Liver (tissue), 9 donors: ENCODE results near the gene DYRK1A. TPM values are rescaled to one million over a fixed set of nuclear protein-coding genes. Genes with fewer than 3 reads are reported as not detected.

Experiments used
- DNase-seq: peaks from one replicate; pipeline ENCODE4 v3.0.0-alpha.2; 2017; ENCODE audit warnings: low spot score
- H3K27ac ChIP-seq, 2 donors: one replicate each; pipeline ENCODE4 v1.7.0; 2013; ENCODE audit warnings: inconsistent platforms in 2 of 2, low read length in 2 of 2, control low read depth in 1 of 2, low read depth in 1 of 2, mild to moderate bottlenecking in 1 of 2
- H3K27me3 ChIP-seq, 4 donors: one replicate each; pipeline versions ENCODE4 v1.6.1 to v1.7.0; 2013; ENCODE audit warnings: low read length in 3 of 4, inconsistent platforms in 1 of 4, mild to moderate bottlenecking in 1 of 4, moderate library complexity in 1 of 4; ENCODE audit not compliant: control insufficient read depth in 4 of 4, insufficient read depth in 4 of 4
- H3K36me3 ChIP-seq, 4 donors: one replicate each; pipeline versions ENCODE4 v1.6.1 to v1.7.0; 2013; ENCODE audit warnings: low read length in 3 of 4, mild to moderate bottlenecking in 3 of 4, low read depth in 1 of 4, moderate library complexity in 1 of 4; ENCODE audit not compliant: control insufficient read depth in 4 of 4, insufficient read depth in 3 of 4
- H3K4me1 ChIP-seq, 4 donors: one replicate each; pipeline versions ENCODE4 v1.6.1 to v1.7.0; 2013; ENCODE audit warnings: low read length in 3 of 4, mild to moderate bottlenecking in 3 of 4, moderate library complexity in 1 of 4; ENCODE audit not compliant: control insufficient read depth in 4 of 4, insufficient read depth in 4 of 4
- H3K4me3 ChIP-seq, 3 donors: one replicate each; pipeline versions ENCODE4 v1.6.1 to v1.7.0; 2013; ENCODE audit warnings: low read length in 3 of 3, control low read depth in 1 of 3, low read depth in 1 of 3, mild to moderate bottlenecking in 1 of 3
- H3K9ac ChIP-seq, 2 donors: one replicate each; pipeline ENCODE4 v1.7.0; 2013; ENCODE audit warnings: low read length in 2 of 2, mild to moderate bottlenecking in 2 of 2, moderate library complexity in 2 of 2, control low read depth in 1 of 2, low read depth in 1 of 2
- H3K9me3 ChIP-seq, 4 donors: one replicate each; pipeline versions ENCODE4 v1.6.1 to v1.7.0; 2013; ENCODE audit warnings: low read length in 3 of 4; ENCODE audit not compliant: control insufficient read depth in 4 of 4
- CTCF ChIP-seq: fragments of 150-350 bp; IDR thresholded peaks from 2 replicates; pipeline ENCODE4 v1.5.1; 2017; ENCODE audit warnings: improper control_type of control experiment, low read depth, low read length; ENCODE audit not compliant: missing input control
- HNF4A ChIP-seq, 2 donors: conservative IDR thresholded peaks; 2 replicates each; pipeline ENCODE4 v1.6.1; 2016; ENCODE audit warnings: antibody characterized with exemption in 2 of 2, mild to moderate bottlenecking in 2 of 2
- HNF4G ChIP-seq: IDR thresholded peaks from 2 replicates; pipeline ENCODE4 v1.6.1; 2016; ENCODE audit warnings: antibody characterized with exemption
- RXRA ChIP-seq, 2 donors: IDR thresholded peaks; 2 replicates each; pipeline ENCODE4 v1.6.1; 2017 to 2018; ENCODE audit warnings: antibody characterized with exemption in 2 of 2, mild to moderate bottlenecking in 1 of 2
- SP1 ChIP-seq: IDR thresholded peaks from 2 replicates; pipeline ENCODE4 v1.6.1; 2018; ENCODE audit warnings: antibody characterized with exemption, mild to moderate bottlenecking
- ZBTB33 ChIP-seq: IDR thresholded peaks from 2 replicates; pipeline ENCODE4 v1.6.1; 2016; ENCODE audit warnings: antibody characterized with exemption
- WGBS: extraction: QIAGEN DNeasy Blood & Tissue Kit; methylation state at CpG from one replicate; pipeline ENCODE4 v1.1.7; 2013; 5-methylcytosine and 5-hydroxymethylcytosine counted together
- polyA plus RNA-seq, 2 donors: library from polyadenylated mRNA; stranded (reverse) in 1 of 2; unstranded in 1 of 2; fragments of 200-250 nt in 1 of 2; fragments of >200 nt in 1 of 2; fragmentation: Nextera tagmentation in 1 of 2; extraction: Ambion mirVana in 1 of 2; gene quantifications; one replicate each; pipeline versions ENCODE4 v1.2.1 to v1.2.3, GENCODE V29; 2013 to 2015
- total RNA-seq, 2 donors: library from RNA; depleted of rRNA; stranded (reverse); fragments of >200 nt; gene quantifications; one replicate each; pipeline ENCODE4 v1.2.3, GENCODE V29; 2014
- TF ChIP-seq, protein P1 (sequence below): IDR thresholded peaks from 2 replicates; pipeline ENCODE4 v1.6.1; 2016; ENCODE audit warnings: antibody characterized with exemption
- TF ChIP-seq, protein P2 (sequence below): IDR thresholded peaks from 2 replicates; pipeline ENCODE4 v1.6.1; 2016; ENCODE audit warnings: antibody characterized with exemption, mild to moderate bottlenecking
- donor health status: healthy.
- donor health status: healthy.
- donor health status: healthy.
- donor health status: healthy.
- donor health status: healthy.

DYRK1A gene
- total and polyA plus RNA-seq, 4 donors, result 5.1 to 58.3 (median 22.9) TPM

DNA sequence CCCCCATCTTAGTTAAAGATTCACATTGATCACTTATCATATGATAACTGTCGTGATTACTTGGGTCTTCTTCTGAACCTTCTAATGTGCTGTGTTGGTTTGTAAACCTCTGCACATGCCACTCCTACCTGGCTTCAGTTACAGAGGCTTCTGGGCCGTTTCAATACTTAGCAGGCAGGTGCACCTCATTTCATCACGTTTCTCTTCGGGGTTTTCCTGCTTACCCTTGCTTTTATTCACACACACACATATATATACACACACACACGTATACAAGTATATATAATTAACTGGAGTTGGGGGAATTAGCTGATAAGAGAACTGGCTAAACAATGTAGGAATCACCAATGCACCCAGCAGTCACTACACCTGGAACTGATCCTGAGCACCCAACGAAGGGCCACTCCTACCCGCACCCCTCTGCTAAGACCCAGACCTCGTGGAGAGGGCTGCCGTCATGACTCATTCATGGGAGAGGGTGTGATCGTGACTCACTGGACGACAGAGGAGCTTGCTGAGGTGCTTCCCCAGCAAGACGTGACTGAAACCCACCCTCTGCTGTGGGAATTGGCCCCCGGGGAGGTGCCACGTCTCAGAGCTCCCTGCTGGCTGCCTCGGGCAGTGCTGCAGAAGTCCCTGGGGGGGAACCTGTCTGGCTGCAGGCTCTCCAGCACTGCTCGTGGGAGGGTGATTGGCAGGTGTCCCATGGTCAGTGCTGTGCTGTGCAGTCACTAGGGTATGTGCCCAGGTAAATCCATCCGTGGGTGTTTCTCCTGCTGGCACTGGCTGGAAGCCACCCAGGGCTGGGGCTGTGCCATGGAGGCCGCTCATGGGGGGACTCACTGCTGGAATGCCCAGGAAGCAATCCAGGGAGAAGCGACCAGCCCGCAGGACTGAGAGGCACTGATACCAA, 166.6 kb downstream of the DYRK1A start:
- H3K36me3 ChIP-seq, result no peaks in the 10 kb centered on the region
- peaks cover 0 to 5% (median 1%) of the 10 kb centered on the region in 4 donors for H3K27me3 ChIP-seq
- no peak for TF ChIP-seq SP1
- 59% methylated on average over 20 of the region's 20 CpGs for WGBS
- H3K9ac ChIP-seq, result no peak overlapping the region
- no peaks in the 10 kb centered on the region for H3K4me1 ChIP-seq
- H3K9me3 ChIP-seq, result peaks cover 0 to 2% (median 0%) of the 10 kb centered on the region in 4 donors
- no peak overlapping the region for H3K4me3 ChIP-seq
- no peak for DNase-seq
- no peak overlapping the region for H3K27ac ChIP-seq

GRCh38 chr21:37534431-37534830, 167.9 kb downstream of the DYRK1A start:
- no peak for TF ChIP-seq HNF4A (conservative IDR thresholded peaks at IDR 0.05)
- TF ChIP-seq, protein P1, sequence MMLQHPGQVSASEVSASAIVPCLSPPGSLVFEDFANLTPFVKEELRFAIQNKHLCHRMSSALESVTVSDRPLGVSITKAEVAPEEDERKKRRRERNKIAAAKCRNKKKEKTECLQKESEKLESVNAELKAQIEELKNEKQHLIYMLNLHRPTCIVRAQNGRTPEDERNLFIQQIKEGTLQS, result no peak
- TF ChIP-seq SP1, result no peak
- TF ChIP-seq, protein P2, sequence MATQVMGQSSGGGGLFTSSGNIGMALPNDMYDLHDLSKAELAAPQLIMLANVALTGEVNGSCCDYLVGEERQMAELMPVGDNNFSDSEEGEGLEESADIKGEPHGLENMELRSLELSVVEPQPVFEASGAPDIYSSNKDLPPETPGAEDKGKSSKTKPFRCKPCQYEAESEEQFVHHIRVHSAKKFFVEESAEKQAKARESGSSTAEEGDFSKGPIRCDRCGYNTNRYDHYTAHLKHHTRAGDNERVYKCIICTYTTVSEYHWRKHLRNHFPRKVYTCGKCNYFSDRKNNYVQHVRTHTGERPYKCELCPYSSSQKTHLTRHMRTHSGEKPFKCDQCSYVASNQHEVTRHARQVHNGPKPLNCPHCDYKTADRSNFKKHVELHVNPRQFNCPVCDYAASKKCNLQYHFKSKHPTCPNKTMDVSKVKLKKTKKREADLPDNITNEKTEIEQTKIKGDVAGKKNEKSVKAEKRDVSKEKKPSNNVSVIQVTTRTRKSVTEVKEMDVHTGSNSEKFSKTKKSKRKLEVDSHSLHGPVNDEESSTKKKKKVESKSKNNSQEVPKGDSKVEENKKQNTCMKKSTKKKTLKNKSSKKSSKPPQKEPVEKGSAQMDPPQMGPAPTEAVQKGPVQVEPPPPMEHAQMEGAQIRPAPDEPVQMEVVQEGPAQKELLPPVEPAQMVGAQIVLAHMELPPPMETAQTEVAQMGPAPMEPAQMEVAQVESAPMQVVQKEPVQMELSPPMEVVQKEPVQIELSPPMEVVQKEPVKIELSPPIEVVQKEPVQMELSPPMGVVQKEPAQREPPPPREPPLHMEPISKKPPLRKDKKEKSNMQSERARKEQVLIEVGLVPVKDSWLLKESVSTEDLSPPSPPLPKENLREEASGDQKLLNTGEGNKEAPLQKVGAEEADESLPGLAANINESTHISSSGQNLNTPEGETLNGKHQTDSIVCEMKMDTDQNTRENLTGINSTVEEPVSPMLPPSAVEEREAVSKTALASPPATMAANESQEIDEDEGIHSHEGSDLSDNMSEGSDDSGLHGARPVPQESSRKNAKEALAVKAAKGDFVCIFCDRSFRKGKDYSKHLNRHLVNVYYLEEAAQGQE, result no peak
- no peak for TF ChIP-seq RXRA (IDR thresholded peaks at IDR 0.05)
- TF ChIP-seq CTCF, result no peak
- no peak for TF ChIP-seq HNF4G
- no peak for TF ChIP-seq ZBTB33
- no peak for DNase-seq
- Histone ChIP-seq H3K9me3 (peaks cover 0 to 2% (median 0%) of the 10 kb centered on the region in 4 donors), H3K27ac (no peak overlapping the region), H3K4me1 (no peaks in the 10 kb centered on the region), H3K9ac (no peak overlapping the region), H3K27me3 (peaks cover 0 to 5% (median 1%) of the 10 kb centered on the region in 4 donors), H3K36me3 (no peaks in the 10 kb centered on the region), H3K4me3 (no peak overlapping the region)
- 86% methylated on average over 3 of the region's 3 CpGs for WGBS
